B cell (primary cell): ENCODE measurements around the gene GRIP1.

ENCODE experiments used
- CTCF ChIP-seq: fragments of 200-600 bp; IDR thresholded peaks from one replicate; pipeline ENCODE4 v1.8.0; 2022; ENCODE audit warnings: antibody characterized with exemption, mild to moderate bottlenecking
- EZH2 ChIP-seq: IDR thresholded peaks from 2 replicates; pipeline ENCODE4 v1.6.1; 2012; ENCODE audit warnings: borderline replicate concordance, low read depth, mild to moderate bottlenecking, moderate library complexity, low read length; ENCODE audit not compliant: insufficient read depth, poor library complexity, severe bottlenecking

GRCh38 chr12:66537876-66538275, 141.0 kb downstream of the GRIP1 start:
- no peak for TF ChIP-seq CTCF
- TF ChIP-seq EZH2, result no peak
